Measurements from ENCODE around the gene MYOCD.

DNA sequence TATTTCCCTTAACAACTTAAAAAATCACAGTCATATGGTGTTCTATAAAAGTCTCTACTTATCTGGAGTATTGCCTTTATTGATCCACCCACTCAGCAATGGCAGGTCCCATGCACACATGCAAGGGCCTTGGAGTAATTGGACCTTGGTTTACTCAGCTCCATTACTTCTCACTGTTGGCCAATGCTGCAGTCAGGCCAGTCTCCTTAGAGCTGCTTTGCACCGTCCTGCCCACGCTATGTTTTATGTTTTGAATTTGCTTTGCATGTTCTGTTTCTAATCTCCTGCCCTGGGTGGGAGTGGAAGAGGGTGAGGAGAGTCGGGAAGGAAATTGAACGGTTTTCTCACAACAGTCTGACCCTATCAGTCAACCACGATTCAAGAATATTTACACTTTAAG, 147.2 kb downstream of the MYOCD start:
- TF ChIP-seq, protein P1, sequence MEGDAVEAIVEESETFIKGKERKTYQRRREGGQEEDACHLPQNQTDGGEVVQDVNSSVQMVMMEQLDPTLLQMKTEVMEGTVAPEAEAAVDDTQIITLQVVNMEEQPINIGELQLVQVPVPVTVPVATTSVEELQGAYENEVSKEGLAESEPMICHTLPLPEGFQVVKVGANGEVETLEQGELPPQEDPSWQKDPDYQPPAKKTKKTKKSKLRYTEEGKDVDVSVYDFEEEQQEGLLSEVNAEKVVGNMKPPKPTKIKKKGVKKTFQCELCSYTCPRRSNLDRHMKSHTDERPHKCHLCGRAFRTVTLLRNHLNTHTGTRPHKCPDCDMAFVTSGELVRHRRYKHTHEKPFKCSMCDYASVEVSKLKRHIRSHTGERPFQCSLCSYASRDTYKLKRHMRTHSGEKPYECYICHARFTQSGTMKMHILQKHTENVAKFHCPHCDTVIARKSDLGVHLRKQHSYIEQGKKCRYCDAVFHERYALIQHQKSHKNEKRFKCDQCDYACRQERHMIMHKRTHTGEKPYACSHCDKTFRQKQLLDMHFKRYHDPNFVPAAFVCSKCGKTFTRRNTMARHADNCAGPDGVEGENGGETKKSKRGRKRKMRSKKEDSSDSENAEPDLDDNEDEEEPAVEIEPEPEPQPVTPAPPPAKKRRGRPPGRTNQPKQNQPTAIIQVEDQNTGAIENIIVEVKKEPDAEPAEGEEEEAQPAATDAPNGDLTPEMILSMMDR (IDR thresholded peaks at IDR 0.05), result no peak
- TF ChIP-seq EP300 (IDR thresholded peaks at IDR 0.05), result no peak

All from tibial nerve (tissue), 4 donors.